GM10266 (cell line): ENCODE results near the gene STK39.

Experiments
- DNase-seq: peaks from one replicate; pipeline ENCODE4 v3.0.0; 2012; ENCODE audit errors: extremely low spot score
- CTCF ChIP-seq: IDR thresholded peaks from 2 replicates; pipeline ENCODE4 v1.5.1; 2012; ENCODE audit warnings: mild to moderate bottlenecking, low read depth; ENCODE audit not compliant: control insufficient read depth, insufficient read depth; ENCODE audit errors: missing control alignments

STK39 gene

GRCh38 chr2:168145426-168146310 is 101.7 kb downstream of the STK39 start:
- TF ChIP-seq CTCF, result no peak
- DNase-seq, result no peak

- DNase-seq, result no peak
- TF ChIP-seq CTCF, result no peak
Measured at GRCh38 chr2:168145011-168145410, 102.4 kb downstream of the STK39 start.

GRCh38 chr2:168143813-168144212 is 103.6 kb downstream of the STK39 start:
- no peak for DNase-seq
- TF ChIP-seq CTCF, result no peak

- DNase-seq, result no peak
- TF ChIP-seq CTCF, result no peak
Measured at GRCh38 chr2:168140892-168141291, 106.5 kb downstream of the STK39 start.

GRCh38 chr2:168139852-168140251 is 107.5 kb downstream of the STK39 start:
- no peak for DNase-seq
- TF ChIP-seq CTCF, result no peak

- TF ChIP-seq CTCF, result no peak
- DNase-seq, result no peak
Measured at GRCh38 chr2:168138901-168139300, 108.5 kb downstream of the STK39 start.

GRCh38 chr2:168138374-168138773 is 109.0 kb downstream of the STK39 start:
- no peak for DNase-seq
- TF ChIP-seq CTCF, result no peak
